ENCODE results near the gene MSRB2. TPM values are rescaled to one million over a fixed set of nuclear protein-coding genes. Genes with fewer than 3 reads are reported as not detected.

Gene MSRB2
- total and polyA plus RNA-seq, 2 donors: 14.2 to 26.2 TPM

- Histone ChIP-seq H3K4me1 (ENCODE audit: control insufficient read depth in 2 of 2, insufficient read depth in 2 of 2, low read length in 2 of 2) (no peaks in the 10 kb centered on the region), H3K36me3 (ENCODE audit: control insufficient read depth in 2 of 2, insufficient read depth in 2 of 2, low read length in 1 of 2) (no peaks in the 10 kb centered on the region), H3K4me3 (ENCODE audit: low read length in 2 of 2) (no peak overlapping the region), H3K27ac (ENCODE audit: low read depth in 1 of 2, low read length in 1 of 2) (no peak overlapping the region), H3K27me3 (ENCODE audit: control insufficient read depth in 2 of 2, insufficient read depth in 1 of 2, low read length in 1 of 2) (no peaks in the 10 kb centered on the region), H3K9me3 (ENCODE audit: control insufficient read depth in 2 of 2, insufficient read depth in 1 of 2, low read length in 1 of 2) (no peaks in the 10 kb centered on the region)
- no peak for DNase-seq (ENCODE audit: low read depth in 6 of 9, low spot score in 9 of 9)
- WGBS: 93% methylated on average over 12 of the region's 12 CpGs
Observed at GRCh38 chr10:23150610-23151009, 55.2 kb downstream of the MSRB2 start.

DNA sequence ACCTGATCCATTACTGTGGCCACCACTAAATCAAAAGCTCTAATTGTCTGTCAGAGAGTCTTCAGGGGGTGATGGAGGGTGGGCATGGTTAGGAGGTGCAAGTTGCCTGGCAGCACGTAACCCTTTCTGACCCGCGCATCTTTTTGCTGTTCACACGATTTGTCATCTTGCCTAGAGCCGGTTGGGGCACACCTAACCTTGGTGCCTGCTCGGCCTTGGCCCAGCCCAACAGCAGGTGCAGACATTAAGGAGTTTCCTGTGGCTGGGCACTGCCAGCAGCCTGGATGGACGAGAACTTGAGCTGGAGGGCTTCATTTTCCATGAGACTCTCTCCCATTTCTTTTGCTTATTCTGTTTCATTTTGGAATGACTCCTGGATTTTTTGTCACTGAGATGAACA is 55.7 kb downstream of the MSRB2 start:
- Histone ChIP-seq H3K27ac (ENCODE audit: low read depth in 1 of 2, low read length in 1 of 2) (no peak overlapping the region), H3K27me3 (ENCODE audit: control insufficient read depth in 2 of 2, insufficient read depth in 1 of 2, low read length in 1 of 2) (no peaks in the 10 kb centered on the region), H3K4me1 (ENCODE audit: control insufficient read depth in 2 of 2, insufficient read depth in 2 of 2, low read length in 2 of 2) (no peaks in the 10 kb centered on the region), H3K9me3 (ENCODE audit: control insufficient read depth in 2 of 2, insufficient read depth in 1 of 2, low read length in 1 of 2) (no peaks in the 10 kb centered on the region), H3K4me3 (ENCODE audit: low read length in 2 of 2) (no peak overlapping the region), H3K36me3 (ENCODE audit: control insufficient read depth in 2 of 2, insufficient read depth in 2 of 2, low read length in 1 of 2) (no peaks in the 10 kb centered on the region)
- 87% methylated on average over 7 of the region's 7 CpGs for WGBS
- no peak for DNase-seq (ENCODE audit: low read depth in 6 of 9, low spot score in 9 of 9)

DNA sequence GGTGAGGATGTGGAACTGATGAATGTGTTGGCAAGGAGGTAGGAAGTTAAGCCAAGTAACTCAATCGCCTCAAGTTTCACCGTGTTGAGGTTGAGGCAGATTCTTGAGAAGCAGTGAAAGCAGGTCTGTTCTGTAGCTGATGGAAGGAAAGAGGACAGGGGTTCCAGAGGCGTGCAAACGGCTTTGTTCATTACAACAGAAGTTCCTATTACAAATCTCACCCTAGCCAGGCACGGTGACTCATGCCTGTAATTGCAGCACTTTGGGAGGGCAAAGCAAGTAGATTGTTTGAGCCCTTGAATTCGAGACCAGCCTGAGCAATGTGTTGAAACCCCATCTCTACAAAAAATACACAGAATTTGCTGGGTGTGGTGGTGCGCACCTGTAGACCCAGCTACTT is 59.8 kb downstream of the MSRB2 start:
- no peak overlapping the region for H3K27ac ChIP-seq (ENCODE audit: low read depth in 1 of 2, low read length in 1 of 2)
- no peak overlapping the region for H3K4me3 ChIP-seq (ENCODE audit: low read length in 2 of 2)
- no peaks in the 10 kb centered on the region for H3K36me3 ChIP-seq (ENCODE audit: control insufficient read depth in 2 of 2, insufficient read depth in 2 of 2, low read length in 1 of 2)
- peaks cover 0 to 2% of the 10 kb centered on the region in 2 donors for H3K27me3 ChIP-seq (ENCODE audit: control insufficient read depth in 2 of 2, insufficient read depth in 1 of 2, low read length in 1 of 2)
- 85% methylated on average over 7 of the region's 7 CpGs for WGBS
- no peaks in the 10 kb centered on the region for H3K4me1 ChIP-seq (ENCODE audit: control insufficient read depth in 2 of 2, insufficient read depth in 2 of 2, low read length in 2 of 2)
- DNase-seq (ENCODE audit: low read depth in 6 of 9, low spot score in 9 of 9): no peak
- no peaks in the 10 kb centered on the region for H3K9me3 ChIP-seq (ENCODE audit: control insufficient read depth in 2 of 2, insufficient read depth in 1 of 2, low read length in 1 of 2)

DNA sequence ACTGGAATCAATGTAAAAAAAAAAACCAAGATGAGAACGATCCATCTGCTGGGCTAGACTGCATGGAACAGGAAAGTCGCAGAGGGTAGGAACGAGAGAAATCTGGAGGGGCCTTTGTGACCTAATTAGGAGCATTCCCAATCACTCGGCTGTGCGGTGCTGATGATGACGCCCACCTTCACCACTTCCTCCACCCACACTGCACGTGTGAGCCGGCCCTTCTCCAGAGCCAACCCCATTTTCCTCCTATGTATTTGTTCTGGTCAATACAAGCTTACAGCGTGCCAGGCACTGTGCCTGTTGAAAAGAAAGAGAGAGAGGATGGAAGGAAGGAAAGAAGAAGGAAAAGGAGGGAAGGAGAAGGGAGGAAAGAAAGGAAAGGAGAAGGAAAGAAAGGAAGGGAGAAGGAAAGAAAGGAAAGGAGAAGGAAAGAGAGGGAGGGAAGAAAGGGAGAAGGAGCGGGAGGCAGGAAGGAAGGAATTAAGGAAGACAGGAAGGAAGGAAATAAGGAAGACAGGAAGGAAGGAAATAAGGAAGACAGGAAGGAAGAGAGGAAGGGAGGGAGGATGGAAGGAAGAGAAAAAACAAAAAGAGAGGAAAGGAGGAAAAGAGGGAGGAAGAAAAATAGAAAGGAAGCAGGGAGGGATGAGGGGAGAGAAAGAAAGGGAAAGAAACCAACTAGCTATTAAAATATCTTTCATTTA is 61.2 kb downstream of the MSRB2 start:
- 70% methylated on average over 10 of the region's 10 CpGs for WGBS
- DNase-seq (ENCODE audit: low read depth in 6 of 9, low spot score in 9 of 9): no peak
- H3K9me3 ChIP-seq (ENCODE audit: control insufficient read depth in 2 of 2, insufficient read depth in 1 of 2, low read length in 1 of 2): no peaks in the 10 kb centered on the region
- H3K27me3 ChIP-seq (ENCODE audit: control insufficient read depth in 2 of 2, insufficient read depth in 1 of 2, low read length in 1 of 2): peaks cover 0 to 2% of the 10 kb centered on the region in 2 donors
- H3K4me1 ChIP-seq (ENCODE audit: control insufficient read depth in 2 of 2, insufficient read depth in 2 of 2, low read length in 2 of 2): no peaks in the 10 kb centered on the region
- H3K36me3 ChIP-seq (ENCODE audit: control insufficient read depth in 2 of 2, insufficient read depth in 2 of 2, low read length in 1 of 2): no peaks in the 10 kb centered on the region
- no peak overlapping the region for H3K4me3 ChIP-seq (ENCODE audit: low read length in 2 of 2)
- H3K27ac ChIP-seq (ENCODE audit: low read depth in 1 of 2, low read length in 1 of 2): no peak overlapping the region

DNA sequence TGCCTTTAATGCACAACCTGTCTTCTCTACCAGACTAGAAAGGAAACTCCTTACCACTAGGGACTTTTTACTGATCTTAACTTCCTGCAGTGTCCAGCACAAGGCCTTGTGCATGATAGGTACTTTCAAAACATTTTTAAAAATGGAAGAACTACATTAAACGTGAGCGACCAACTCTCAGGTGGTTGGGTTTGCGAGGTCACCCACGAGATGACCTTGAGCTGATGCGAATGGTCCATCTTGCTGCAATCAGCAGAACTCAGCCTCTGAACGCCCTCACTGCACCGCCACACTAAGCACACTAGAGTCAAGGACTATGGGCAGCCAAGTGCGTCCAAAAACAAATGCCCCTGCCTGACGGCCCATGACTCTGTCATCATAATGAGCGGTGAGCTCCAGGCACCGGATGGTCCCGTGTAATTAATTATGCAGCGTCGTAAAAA is 61.9 kb downstream of the MSRB2 start:
- H3K36me3 ChIP-seq (ENCODE audit: control insufficient read depth in 2 of 2, insufficient read depth in 2 of 2, low read length in 1 of 2): no peaks in the 10 kb centered on the region
- H3K4me1 ChIP-seq (ENCODE audit: control insufficient read depth in 2 of 2, insufficient read depth in 2 of 2, low read length in 2 of 2): no peaks in the 10 kb centered on the region
- H3K27ac ChIP-seq (ENCODE audit: low read depth in 1 of 2, low read length in 1 of 2): no peak overlapping the region
- peaks cover 0 to 2% of the 10 kb centered on the region in 2 donors for H3K27me3 ChIP-seq (ENCODE audit: control insufficient read depth in 2 of 2, insufficient read depth in 1 of 2, low read length in 1 of 2)
- 65% methylated on average over 14 of the region's 14 CpGs for WGBS
- no peaks in the 10 kb centered on the region for H3K9me3 ChIP-seq (ENCODE audit: control insufficient read depth in 2 of 2, insufficient read depth in 1 of 2, low read length in 1 of 2)
- H3K4me3 ChIP-seq (ENCODE audit: low read length in 2 of 2): no peak overlapping the region
- no peak for DNase-seq (ENCODE audit: low read depth in 6 of 9, low spot score in 9 of 9)

- WGBS: 50% methylated on average over 12 of the region's 12 CpGs
- DNase-seq (ENCODE audit: low read depth in 6 of 9, low spot score in 9 of 9): peak in 3 of 9 donors; percentile 6 to 31 (median 11)
Observed at GRCh38 chr10:23157691-23158369, 62.5 kb downstream of the MSRB2 start.

DNA sequence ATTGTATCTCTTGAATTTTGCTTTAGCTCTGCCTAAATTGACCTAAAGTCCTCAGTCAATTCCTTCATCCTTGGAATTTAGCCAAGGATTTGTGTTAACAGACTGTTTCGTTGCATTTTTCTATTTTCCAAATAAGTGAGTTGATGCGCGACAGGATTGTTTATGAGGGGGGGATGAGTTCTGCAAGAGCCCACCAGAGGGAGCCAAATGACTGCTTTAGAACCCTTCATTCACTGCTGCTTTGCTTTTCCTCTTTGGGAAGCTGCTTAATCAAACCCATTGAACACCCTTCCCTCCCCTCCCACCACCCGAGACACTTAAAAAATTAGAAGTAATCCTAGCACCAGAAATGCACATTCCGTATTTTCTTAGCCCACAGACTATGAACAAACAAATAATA is 63.0 kb downstream of the MSRB2 start:
- DNase-seq (ENCODE audit: low read depth in 6 of 9, low spot score in 9 of 9): peak in 8 of 9 donors; percentile 7 to 63 (median 28)
- H3K4me3 ChIP-seq (ENCODE audit: low read length in 2 of 2): no peak overlapping the region
- no peaks in the 10 kb centered on the region for H3K36me3 ChIP-seq (ENCODE audit: control insufficient read depth in 2 of 2, insufficient read depth in 2 of 2, low read length in 1 of 2)
- no peaks in the 10 kb centered on the region for H3K9me3 ChIP-seq (ENCODE audit: control insufficient read depth in 2 of 2, insufficient read depth in 1 of 2, low read length in 1 of 2)
- H3K4me1 ChIP-seq (ENCODE audit: control insufficient read depth in 2 of 2, insufficient read depth in 2 of 2, low read length in 2 of 2): no peaks in the 10 kb centered on the region
- peaks cover 0 to 3% of the 10 kb centered on the region in 2 donors for H3K27me3 ChIP-seq (ENCODE audit: control insufficient read depth in 2 of 2, insufficient read depth in 1 of 2, low read length in 1 of 2)
- no peak overlapping the region for H3K27ac ChIP-seq (ENCODE audit: low read depth in 1 of 2, low read length in 1 of 2)
- WGBS: 3% methylated on average over 5 of the region's 5 CpGs

More at GRCh38 chr10:23157691-23158369, 62.5 kb downstream of the MSRB2 start:
- no peaks in the 10 kb centered on the region for H3K4me1 ChIP-seq (ENCODE audit: control insufficient read depth in 2 of 2, insufficient read depth in 2 of 2, low read length in 2 of 2)
- no peaks in the 10 kb centered on the region for H3K36me3 ChIP-seq (ENCODE audit: control insufficient read depth in 2 of 2, insufficient read depth in 2 of 2, low read length in 1 of 2)
- H3K4me3 ChIP-seq (ENCODE audit: low read length in 2 of 2): no peak overlapping the region
- H3K9me3 ChIP-seq (ENCODE audit: control insufficient read depth in 2 of 2, insufficient read depth in 1 of 2, low read length in 1 of 2): no peaks in the 10 kb centered on the region
- no peak overlapping the region for H3K27ac ChIP-seq (ENCODE audit: low read depth in 1 of 2, low read length in 1 of 2)
- H3K27me3 ChIP-seq (ENCODE audit: control insufficient read depth in 2 of 2, insufficient read depth in 1 of 2, low read length in 1 of 2): peaks cover 0 to 2% of the 10 kb centered on the region in 2 donors

- Histone ChIP-seq H3K36me3 (ENCODE audit: control insufficient read depth in 2 of 2, insufficient read depth in 2 of 2, low read length in 1 of 2) (no peaks in the 10 kb centered on the region), H3K27ac (ENCODE audit: low read depth in 1 of 2, low read length in 1 of 2) (no peak overlapping the region), H3K27me3 (ENCODE audit: control insufficient read depth in 2 of 2, insufficient read depth in 1 of 2, low read length in 1 of 2) (peaks cover 46 to 53% of the 10 kb centered on the region in 2 donors), H3K9me3 (ENCODE audit: control insufficient read depth in 2 of 2, insufficient read depth in 1 of 2, low read length in 1 of 2) (no peaks in the 10 kb centered on the region), H3K4me1 (ENCODE audit: control insufficient read depth in 2 of 2, insufficient read depth in 2 of 2, low read length in 2 of 2) (no peaks in the 10 kb centered on the region), H3K4me3 (ENCODE audit: low read length in 2 of 2) (no peak overlapping the region)
- 18% methylated on average over 26 of the region's 26 CpGs for WGBS
- DNase-seq (ENCODE audit: low read depth in 6 of 9, low spot score in 9 of 9): peak in 2 of 9 donors; percentile 25 to 31
Observed at GRCh38 chr10:23171232-23171876, 76.0 kb downstream of the MSRB2 start.

Measured in thymus (tissue), 11 donors.